IMR-90 (cell line): ENCODE data around the gene LRIG1.

Experiments used
- CHD1 ChIP-seq: IDR thresholded peaks from 2 replicates; pipeline ENCODE4 v1.6.1; 2012; ENCODE audit warnings: low read depth, low read length, improper control_type of control experiment
- MXI1 ChIP-seq: IDR thresholded peaks from 2 replicates; pipeline ENCODE4 v1.6.1; 2012; ENCODE audit warnings: low read depth, mild to moderate bottlenecking, low read length, moderate library complexity, borderline replicate concordance
- POLR2A ChIP-seq: IDR thresholded peaks from 2 replicates; pipeline ENCODE4 v1.6.1; 2012; ENCODE audit warnings: mild to moderate bottlenecking, low read depth, low read length
- RAD21 ChIP-seq: IDR thresholded peaks from 2 replicates; pipeline ENCODE4 v1.6.1; 2012; ENCODE audit warnings: low read length, improper control_type of control experiment
- RCOR1 ChIP-seq: IDR thresholded peaks from 2 replicates; pipeline ENCODE4 v1.6.1; 2012; ENCODE audit warnings: mild to moderate bottlenecking, low read length, improper control_type of control experiment; ENCODE audit not compliant: insufficient replicate concordance
- TF ChIP-seq, protein P1 (sequence below): conservative IDR thresholded peaks from 2 replicates; pipeline ENCODE4 v1.5.1; 2012; ENCODE audit warnings: mild to moderate bottlenecking, low read depth, low read length, improper control_type of control experiment
- TF ChIP-seq, protein P2 (sequence below): fragments of 150-350 bp; IDR thresholded peaks from 2 replicates; pipeline ENCODE4 v1.6.1; 2016; ENCODE audit warnings: low read depth, mild to moderate bottlenecking, low read length, moderate library complexity, borderline replicate concordance

DNA sequence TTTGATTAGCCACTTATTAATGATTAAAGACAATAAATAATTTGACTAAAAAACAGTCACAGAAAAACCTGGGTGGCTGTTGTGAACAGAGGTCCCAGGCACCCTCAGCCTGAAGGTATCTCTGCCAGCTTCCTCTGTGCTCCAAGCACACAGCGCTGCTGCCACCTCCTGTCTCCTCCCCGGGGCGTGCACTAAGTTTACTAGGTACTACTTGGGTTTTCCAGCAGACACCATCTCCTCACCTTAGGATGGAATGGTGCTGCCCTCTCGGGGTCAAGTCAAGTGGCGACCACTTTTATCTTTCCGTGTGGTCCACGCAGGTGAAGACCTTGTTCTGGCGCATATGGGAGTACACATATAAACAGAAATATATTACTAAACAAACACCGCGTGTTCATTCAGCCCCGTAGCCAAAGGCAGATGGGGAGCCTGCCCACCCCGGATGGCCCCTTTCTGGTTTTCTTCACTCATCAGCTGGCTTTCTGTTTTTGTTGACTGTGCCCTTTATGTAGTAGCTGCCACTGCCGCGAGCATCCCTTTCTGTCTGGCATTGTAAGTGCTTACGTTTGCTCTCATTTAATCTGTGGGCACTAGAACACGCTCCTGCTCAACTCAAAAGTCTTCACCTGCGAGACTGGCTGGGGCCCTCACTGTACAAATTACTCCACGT lies 128.0 kb downstream of the LRIG1 start:
- TF ChIP-seq, protein P1, sequence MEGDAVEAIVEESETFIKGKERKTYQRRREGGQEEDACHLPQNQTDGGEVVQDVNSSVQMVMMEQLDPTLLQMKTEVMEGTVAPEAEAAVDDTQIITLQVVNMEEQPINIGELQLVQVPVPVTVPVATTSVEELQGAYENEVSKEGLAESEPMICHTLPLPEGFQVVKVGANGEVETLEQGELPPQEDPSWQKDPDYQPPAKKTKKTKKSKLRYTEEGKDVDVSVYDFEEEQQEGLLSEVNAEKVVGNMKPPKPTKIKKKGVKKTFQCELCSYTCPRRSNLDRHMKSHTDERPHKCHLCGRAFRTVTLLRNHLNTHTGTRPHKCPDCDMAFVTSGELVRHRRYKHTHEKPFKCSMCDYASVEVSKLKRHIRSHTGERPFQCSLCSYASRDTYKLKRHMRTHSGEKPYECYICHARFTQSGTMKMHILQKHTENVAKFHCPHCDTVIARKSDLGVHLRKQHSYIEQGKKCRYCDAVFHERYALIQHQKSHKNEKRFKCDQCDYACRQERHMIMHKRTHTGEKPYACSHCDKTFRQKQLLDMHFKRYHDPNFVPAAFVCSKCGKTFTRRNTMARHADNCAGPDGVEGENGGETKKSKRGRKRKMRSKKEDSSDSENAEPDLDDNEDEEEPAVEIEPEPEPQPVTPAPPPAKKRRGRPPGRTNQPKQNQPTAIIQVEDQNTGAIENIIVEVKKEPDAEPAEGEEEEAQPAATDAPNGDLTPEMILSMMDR = peak; percentile 38
- TF ChIP-seq, protein P2, sequence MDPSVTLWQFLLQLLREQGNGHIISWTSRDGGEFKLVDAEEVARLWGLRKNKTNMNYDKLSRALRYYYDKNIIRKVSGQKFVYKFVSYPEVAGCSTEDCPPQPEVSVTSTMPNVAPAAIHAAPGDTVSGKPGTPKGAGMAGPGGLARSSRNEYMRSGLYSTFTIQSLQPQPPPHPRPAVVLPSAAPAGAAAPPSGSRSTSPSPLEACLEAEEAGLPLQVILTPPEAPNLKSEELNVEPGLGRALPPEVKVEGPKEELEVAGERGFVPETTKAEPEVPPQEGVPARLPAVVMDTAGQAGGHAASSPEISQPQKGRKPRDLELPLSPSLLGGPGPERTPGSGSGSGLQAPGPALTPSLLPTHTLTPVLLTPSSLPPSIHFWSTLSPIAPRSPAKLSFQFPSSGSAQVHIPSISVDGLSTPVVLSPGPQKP = no peak
- TF ChIP-seq RAD21 (peak; percentile 46), RCOR1 (no peak), MXI1 (no peak), POLR2A (no peak), CHD1 (no peak)
